ENCODE measurements around the gene ZSCAN5B.
"Not testable (repeated sequence)": the region's sequence is repeated elsewhere in the genome, so short reads cannot be mapped to it uniquely, and the experiment has no call there.

Gene ZSCAN5B

DNA sequence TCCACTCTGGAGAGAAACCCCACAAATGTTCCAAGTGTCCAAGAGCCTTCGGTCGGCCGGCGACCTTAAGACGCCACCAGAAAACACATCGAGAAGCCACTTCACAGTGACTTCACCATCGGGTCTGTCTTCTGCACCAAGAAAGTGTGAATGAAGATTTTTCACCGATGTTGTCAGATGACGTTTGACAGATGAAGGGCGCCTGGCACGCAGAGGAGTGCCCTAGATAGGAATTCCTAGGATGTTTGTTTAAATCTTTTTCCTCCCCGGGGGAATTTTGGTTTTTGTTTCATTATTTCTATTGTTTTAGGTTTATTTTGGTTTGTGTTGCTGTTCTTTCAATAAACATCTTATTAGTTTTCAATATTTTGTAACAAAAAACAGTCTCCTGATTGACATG, 11.5 kb upstream of the ZSCAN5B start:
- H3K4me1 ChIP-seq (ENCODE audit: control insufficient read depth, insufficient read depth, low read length, poor library complexity, severe bottlenecking), result no peaks in the 10 kb centered on the region
- no peak overlapping the region for H3K27ac ChIP-seq (ENCODE audit: low read depth, low read length, severe bottlenecking)
- no peaks in the 10 kb centered on the region for H3K9me3 ChIP-seq (ENCODE audit: control insufficient read depth, low read length)
- no peaks in the 10 kb centered on the region for H3K36me3 ChIP-seq (ENCODE audit: control insufficient read depth, insufficient read depth, low read length)
- 94 to 96% methylated on average over 6 to 11 of the region's 12 CpGs for WGBS, 2 experiments (ENCODE audit: insufficient coverage in 2 of 2)
- no peak overlapping the region for H3K4me3 ChIP-seq (ENCODE audit: extremely low read depth, insufficient read depth, low read length, poor library complexity, severe bottlenecking)

DNA sequence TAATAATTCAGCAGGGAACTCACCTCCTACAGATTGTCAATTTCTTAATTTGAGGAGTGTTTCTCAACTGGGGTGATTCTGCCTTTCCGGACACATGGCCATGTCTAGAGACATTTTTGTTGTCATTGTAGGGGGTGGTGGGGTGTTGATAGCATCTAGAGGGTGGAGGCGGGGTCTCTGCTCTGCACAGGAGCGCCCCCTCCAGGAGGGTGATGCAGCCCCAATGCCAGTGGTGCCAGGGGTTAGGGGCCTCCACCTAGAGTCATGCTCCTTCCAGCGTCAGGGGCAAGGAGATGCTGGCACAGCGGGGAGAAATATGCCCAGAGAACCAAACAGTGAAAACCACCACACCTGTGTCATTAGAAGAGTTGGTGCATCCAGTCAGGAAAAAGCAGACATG, 10.0 kb upstream of the ZSCAN5B start:
- not testable (repeated sequence) for H3K9me3 ChIP-seq (ENCODE audit: control insufficient read depth, low read length); H3K27ac ChIP-seq (ENCODE audit: low read depth, low read length, severe bottlenecking); H3K36me3 ChIP-seq (ENCODE audit: control insufficient read depth, insufficient read depth, low read length); H3K4me3 ChIP-seq (ENCODE audit: extremely low read depth, insufficient read depth, low read length, poor library complexity, severe bottlenecking); H3K4me1 ChIP-seq (ENCODE audit: control insufficient read depth, insufficient read depth, low read length, poor library complexity, severe bottlenecking)
- 91% methylated on average over 2 of the region's 5 CpGs; no CpG with 5 or more reads in 1 of the 2 experiments for WGBS, 2 experiments (ENCODE audit: insufficient coverage in 2 of 2)

DNA sequence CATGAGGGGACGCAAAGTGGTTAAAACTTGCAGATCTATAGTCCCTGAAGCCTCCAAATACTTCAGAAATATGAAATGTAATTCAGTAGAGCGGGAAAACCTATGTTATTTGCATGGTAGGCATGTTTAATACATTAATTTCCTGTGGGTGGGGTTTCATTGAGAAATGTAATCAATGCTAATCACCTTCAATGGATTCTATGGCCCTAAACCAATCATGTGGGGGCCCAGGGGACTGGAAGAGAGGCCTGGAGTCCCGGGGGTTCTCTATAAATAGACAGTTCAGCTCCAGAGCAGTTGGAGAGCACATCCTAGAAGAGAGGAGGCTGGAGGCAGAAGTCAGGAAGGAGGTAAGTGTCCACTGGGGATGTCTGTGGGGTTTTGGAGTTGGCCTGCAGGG, 4.4 kb upstream of the ZSCAN5B start, which contains the start of gene ZSCAN5C:
Gene ZSCAN5C (plus strand): TSS at position 301 of the 400 bp plus-strand sequence. CDS start 3,641 bp downstream, outside the sequence.
- Histone ChIP-seq H3K27ac (ENCODE audit: low read depth, low read length, severe bottlenecking) (no peak within 1 kb of the TSS), H3K9me3 (ENCODE audit: control insufficient read depth, low read length) (no peaks in the 10 kb centered on the region), H3K4me3 (ENCODE audit: extremely low read depth, insufficient read depth, low read length, poor library complexity, severe bottlenecking) (no peak within 1 kb of the TSS), H3K36me3 (ENCODE audit: control insufficient read depth, insufficient read depth, low read length) (no peaks in the 10 kb centered on the region), H3K4me1 (ENCODE audit: control insufficient read depth, insufficient read depth, low read length, poor library complexity, severe bottlenecking) (no peaks in the 10 kb centered on the region)
- 55 to 78% methylated on average over 2 to 3 of the region's 3 CpGs for WGBS, 2 experiments (ENCODE audit: insufficient coverage in 2 of 2)

DNA sequence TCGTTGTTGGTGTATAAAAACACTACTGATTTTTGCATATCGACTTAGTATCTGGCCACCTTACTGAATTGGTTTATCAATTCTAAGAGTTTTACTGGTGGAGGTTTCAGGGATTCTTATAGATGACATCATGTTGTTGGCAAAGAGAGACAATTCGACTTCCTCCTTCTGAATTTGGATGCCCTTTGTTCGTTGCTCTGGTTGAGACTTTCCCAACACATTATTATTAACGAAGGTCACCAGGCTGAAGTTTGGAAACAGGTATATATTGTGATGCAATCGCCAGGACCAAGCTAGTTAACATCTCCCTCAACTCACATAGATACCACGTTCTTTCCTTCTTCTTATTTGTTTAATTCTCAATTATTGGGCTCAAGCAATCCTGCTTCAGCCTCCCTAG, 2.1 kb upstream of the ZSCAN5B start:
- Histone ChIP-seq H3K27ac (ENCODE audit: low read depth, low read length, severe bottlenecking) (no peak overlapping the region), H3K36me3 (ENCODE audit: control insufficient read depth, insufficient read depth, low read length) (no peaks in the 10 kb centered on the region), H3K4me1 (ENCODE audit: control insufficient read depth, insufficient read depth, low read length, poor library complexity, severe bottlenecking) (no peaks in the 10 kb centered on the region), H3K9me3 (ENCODE audit: control insufficient read depth, low read length) (no peaks in the 10 kb centered on the region), H3K4me3 (ENCODE audit: extremely low read depth, insufficient read depth, low read length, poor library complexity, severe bottlenecking) (no peak overlapping the region)
- 54 to 56% methylated on average over 3 to 4 of the region's 7 CpGs for WGBS, 2 experiments (ENCODE audit: insufficient coverage in 2 of 2)

DNA sequence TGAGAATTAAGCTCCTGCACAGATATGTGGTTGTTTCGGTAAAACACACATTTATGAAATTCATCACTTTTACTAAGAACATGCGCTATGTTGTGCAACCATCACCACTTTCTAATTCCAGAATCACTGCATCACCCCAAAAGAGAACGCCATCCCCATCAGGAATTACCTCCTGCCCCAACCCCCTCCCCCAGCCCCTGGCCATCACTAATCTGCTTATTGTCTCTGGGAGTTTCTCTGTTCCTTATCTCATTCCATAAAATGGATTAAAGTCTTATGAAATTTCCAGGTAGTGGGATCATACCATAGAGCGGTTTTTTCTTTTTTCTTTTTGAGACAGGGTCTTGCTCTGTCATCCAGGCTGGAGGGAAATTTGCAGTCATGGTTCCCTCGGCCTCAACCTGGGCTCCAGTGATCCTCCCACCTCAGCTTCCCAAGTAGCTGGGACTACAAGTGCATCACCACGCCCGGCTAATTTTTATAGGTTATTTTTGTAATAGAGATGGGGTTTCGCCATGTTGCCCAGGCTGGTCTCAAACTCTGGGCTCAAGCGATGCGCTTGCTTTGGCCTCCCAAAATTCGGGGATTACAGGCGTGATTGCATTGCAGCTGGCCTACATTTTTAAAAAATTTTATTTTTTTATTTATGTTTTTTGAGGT, 3.5 kb downstream of the ZSCAN5B start:
- 82 to 83% methylated on average over 7 of the region's 12 CpGs for WGBS, 2 experiments (ENCODE audit: insufficient coverage in 2 of 2)

DNA sequence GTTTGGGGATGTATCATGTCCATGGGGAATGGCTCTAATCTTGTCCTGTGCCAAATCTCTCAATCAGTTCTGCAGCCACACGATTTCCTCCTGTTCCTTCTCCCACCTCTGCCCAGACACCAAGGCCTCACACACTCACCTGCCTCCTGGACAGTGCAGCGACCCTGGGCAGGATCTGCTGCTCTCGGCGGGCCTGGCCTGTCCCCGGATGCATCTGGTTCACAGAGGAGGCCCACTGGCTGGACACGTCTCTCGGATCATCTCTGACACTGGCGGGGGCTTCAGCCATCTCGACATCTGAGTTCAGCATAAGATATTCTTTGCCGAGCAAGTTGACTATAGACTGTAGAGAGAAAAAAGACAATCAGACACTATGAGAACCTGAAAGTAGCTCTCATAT, 5.9 kb downstream of the ZSCAN5B start:
- WGBS, 2 experiments (ENCODE audit: insufficient coverage in 2 of 2), result 82 to 95% methylated on average over 9 to 10 of the region's 10 CpGs

More for the DNA sequence above, 3.5 kb downstream of the ZSCAN5B start:
- Histone ChIP-seq H3K36me3 (ENCODE audit: control insufficient read depth, insufficient read depth, low read length) (no peaks in the 10 kb centered on the region), H3K4me3 (ENCODE audit: extremely low read depth, insufficient read depth, low read length, poor library complexity, severe bottlenecking) (no peak overlapping the region), H3K4me1 (ENCODE audit: control insufficient read depth, insufficient read depth, low read length, poor library complexity, severe bottlenecking) (no peaks in the 10 kb centered on the region), H3K27ac (ENCODE audit: low read depth, low read length, severe bottlenecking) (no peak overlapping the region), H3K9me3 (ENCODE audit: control insufficient read depth, low read length) (no peaks in the 10 kb centered on the region)

DNA sequence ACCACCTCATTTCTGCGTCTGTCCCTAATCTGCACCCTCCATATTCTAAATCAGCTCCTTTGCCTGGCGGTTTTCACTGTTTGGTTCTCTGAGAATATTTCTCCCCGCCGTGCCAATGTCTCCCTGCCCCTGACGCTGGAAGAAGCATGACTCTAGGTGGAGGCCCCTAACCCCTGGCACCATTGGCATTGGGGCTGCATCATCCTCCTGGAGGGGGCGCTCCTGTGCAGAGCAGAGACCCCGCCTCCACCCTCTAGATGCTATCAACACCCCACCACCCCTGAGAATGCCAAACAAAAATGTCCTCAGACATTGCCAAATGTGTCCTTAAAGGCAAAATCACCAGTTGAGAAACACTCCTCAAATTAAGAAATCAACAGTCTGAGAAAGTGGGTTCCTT, 6.5 kb downstream of the ZSCAN5B start:
- no peaks in the 10 kb centered on the region for H3K9me3 ChIP-seq (ENCODE audit: control insufficient read depth, low read length)
- no peak overlapping the region for H3K27ac ChIP-seq (ENCODE audit: low read depth, low read length, severe bottlenecking)
- no peaks in the 10 kb centered on the region for H3K36me3 ChIP-seq (ENCODE audit: control insufficient read depth, insufficient read depth, low read length)
- WGBS, 2 experiments (ENCODE audit: insufficient coverage in 2 of 2), result 76 to 90% methylated on average over 4 to 7 of the region's 7 CpGs
- H3K4me1 ChIP-seq (ENCODE audit: control insufficient read depth, insufficient read depth, low read length, poor library complexity, severe bottlenecking), result no peaks in the 10 kb centered on the region
- H3K4me3 ChIP-seq (ENCODE audit: extremely low read depth, insufficient read depth, low read length, poor library complexity, severe bottlenecking), result no peak overlapping the region

More for the DNA sequence above, 5.9 kb downstream of the ZSCAN5B start:
- no peaks in the 10 kb centered on the region for H3K9me3 ChIP-seq (ENCODE audit: control insufficient read depth, low read length)
- H3K27ac ChIP-seq (ENCODE audit: low read depth, low read length, severe bottlenecking), result no peak overlapping the region
- no peak overlapping the region for H3K4me3 ChIP-seq (ENCODE audit: extremely low read depth, insufficient read depth, low read length, poor library complexity, severe bottlenecking)
- H3K36me3 ChIP-seq (ENCODE audit: control insufficient read depth, insufficient read depth, low read length), result no peaks in the 10 kb centered on the region
- no peaks in the 10 kb centered on the region for H3K4me1 ChIP-seq (ENCODE audit: control insufficient read depth, insufficient read depth, low read length, poor library complexity, severe bottlenecking)

DNA sequence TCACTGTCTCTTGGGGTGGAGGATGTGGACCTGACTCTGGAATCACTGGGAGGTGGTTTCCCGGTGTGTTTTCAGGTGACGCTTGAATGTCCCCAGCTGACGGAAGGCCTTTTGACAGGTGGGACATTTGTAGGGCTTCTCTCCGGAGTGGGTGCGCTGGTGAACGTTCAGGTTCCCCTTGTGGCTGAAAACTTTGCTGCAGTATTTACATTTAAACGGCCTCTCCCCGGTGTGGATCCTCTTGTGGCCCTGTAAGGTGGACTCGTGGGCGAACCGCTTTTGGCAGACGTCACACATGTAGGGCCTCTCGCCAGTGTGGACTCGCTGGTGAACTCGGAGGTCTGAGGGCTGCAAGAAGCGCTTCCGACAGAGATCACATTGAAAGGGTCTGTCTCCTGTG, 7.8 kb downstream of the ZSCAN5B start:
- 77 to 83% methylated on average over 15 to 17 of the region's 17 CpGs for WGBS, 2 experiments (ENCODE audit: insufficient coverage in 2 of 2)
- Histone ChIP-seq H3K36me3 (ENCODE audit: control insufficient read depth, insufficient read depth, low read length) (no peaks in the 10 kb centered on the region), H3K4me1 (ENCODE audit: control insufficient read depth, insufficient read depth, low read length, poor library complexity, severe bottlenecking) (no peaks in the 10 kb centered on the region), H3K4me3 (ENCODE audit: extremely low read depth, insufficient read depth, low read length, poor library complexity, severe bottlenecking) (no peak overlapping the region), H3K27ac (ENCODE audit: low read depth, low read length, severe bottlenecking) (no peak overlapping the region), H3K9me3 (ENCODE audit: control insufficient read depth, low read length) (no peaks in the 10 kb centered on the region)

DNA sequence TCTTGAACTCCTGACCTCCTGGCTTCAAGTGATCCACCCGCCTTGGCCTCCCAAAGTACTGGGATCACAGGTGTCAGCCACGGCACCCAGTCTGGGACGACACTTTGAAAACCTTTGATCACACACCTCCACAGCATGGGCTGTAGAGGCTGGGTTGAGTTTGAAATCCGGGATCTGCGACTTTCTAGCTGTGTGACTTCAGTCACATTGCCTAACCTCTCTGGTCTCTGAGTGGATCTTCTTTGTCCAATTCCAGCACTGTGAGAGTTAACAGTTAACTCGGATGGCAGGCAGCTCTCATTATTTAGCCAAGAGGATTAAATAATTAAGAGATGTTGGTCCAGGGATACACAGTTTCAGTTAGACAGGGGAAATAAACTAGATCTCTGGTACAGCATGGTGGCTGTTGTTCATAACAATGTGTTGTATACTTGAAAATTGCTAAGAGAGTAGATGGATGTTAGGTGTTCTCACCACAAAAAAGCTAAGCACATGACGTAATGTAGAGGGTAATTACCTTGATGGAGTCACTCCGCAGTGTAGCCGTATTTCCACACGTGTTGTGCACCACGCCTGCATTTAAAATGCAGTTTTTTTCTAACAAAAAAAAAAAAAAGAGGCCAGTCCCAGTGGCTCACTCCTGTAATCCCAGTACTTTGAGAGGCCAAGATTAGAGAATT, 19.9 kb downstream of the ZSCAN5B start:
- no peaks in the 10 kb centered on the region for H3K4me1 ChIP-seq (ENCODE audit: control insufficient read depth, insufficient read depth, low read length, poor library complexity, severe bottlenecking)
- no peaks in the 10 kb centered on the region for H3K36me3 ChIP-seq (ENCODE audit: control insufficient read depth, insufficient read depth, low read length)
- no peak overlapping the region for H3K27ac ChIP-seq (ENCODE audit: low read depth, low read length, severe bottlenecking)
- no peaks in the 10 kb centered on the region for H3K9me3 ChIP-seq (ENCODE audit: control insufficient read depth, low read length)
- no peak overlapping the region for H3K4me3 ChIP-seq (ENCODE audit: extremely low read depth, insufficient read depth, low read length, poor library complexity, severe bottlenecking)
- WGBS, 2 experiments (ENCODE audit: insufficient coverage in 2 of 2), result 71 to 78% methylated on average over 5 to 11 of the region's 11 CpGs

DNA sequence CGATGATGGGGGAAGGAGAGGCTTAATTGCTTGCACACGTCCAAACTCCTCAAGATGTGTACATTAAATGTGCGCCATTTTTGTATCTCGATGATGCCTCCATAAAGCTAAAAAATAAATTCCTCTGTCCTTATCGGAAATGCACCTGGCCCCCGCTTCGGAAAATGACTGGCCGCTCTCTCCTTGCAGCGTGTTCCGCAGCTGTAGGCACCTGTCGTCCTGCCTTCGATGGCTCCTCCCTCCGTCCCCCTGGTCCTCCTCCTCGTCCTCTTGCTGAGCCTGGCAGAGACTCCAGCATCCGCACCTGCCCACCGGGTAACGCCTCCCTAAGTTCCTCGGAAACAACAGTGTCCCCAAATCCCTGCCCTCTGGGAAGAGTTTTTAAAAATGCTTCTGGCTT, 20.7 kb downstream of the ZSCAN5B start:
- Histone ChIP-seq H3K27ac (ENCODE audit: low read depth, low read length, severe bottlenecking) (no peak overlapping the region), H3K4me3 (ENCODE audit: extremely low read depth, insufficient read depth, low read length, poor library complexity, severe bottlenecking) (no peak overlapping the region), H3K4me1 (ENCODE audit: control insufficient read depth, insufficient read depth, low read length, poor library complexity, severe bottlenecking) (no peaks in the 10 kb centered on the region), H3K36me3 (ENCODE audit: control insufficient read depth, insufficient read depth, low read length) (no peaks in the 10 kb centered on the region), H3K9me3 (ENCODE audit: control insufficient read depth, low read length) (no peaks in the 10 kb centered on the region)
- 90 to 95% methylated on average over 11 to 15 of the region's 18 CpGs for WGBS, 2 experiments (ENCODE audit: insufficient coverage in 2 of 2)

DNA sequence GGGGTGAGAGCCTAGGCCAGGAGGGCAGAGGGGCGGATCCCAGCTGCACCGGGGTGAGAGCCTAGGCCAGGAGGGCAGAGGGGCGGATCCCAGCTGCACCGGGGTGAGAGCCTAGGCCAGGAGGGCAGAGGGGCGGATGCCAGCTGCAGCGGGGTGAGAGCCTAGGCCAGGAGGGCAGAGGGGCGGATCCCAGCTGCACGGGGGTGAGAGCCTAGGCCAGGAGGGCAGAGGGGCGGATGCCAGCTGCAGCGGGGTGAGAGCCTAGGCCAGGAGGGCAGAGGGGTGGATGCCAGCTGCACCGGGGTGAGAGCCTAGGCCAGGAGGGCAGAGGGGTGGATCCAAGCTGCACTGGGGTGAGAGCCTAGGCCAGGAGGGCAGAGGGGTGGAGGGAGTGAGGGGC, 21.3 kb downstream of the ZSCAN5B start:
- not testable (repeated sequence) for H3K36me3 ChIP-seq (ENCODE audit: control insufficient read depth, insufficient read depth, low read length); H3K4me3 ChIP-seq (ENCODE audit: extremely low read depth, insufficient read depth, low read length, poor library complexity, severe bottlenecking); H3K27ac ChIP-seq (ENCODE audit: low read depth, low read length, severe bottlenecking); H3K4me1 ChIP-seq (ENCODE audit: control insufficient read depth, insufficient read depth, low read length, poor library complexity, severe bottlenecking); H3K9me3 ChIP-seq (ENCODE audit: control insufficient read depth, low read length)
- 66 to 86% methylated on average over 4 to 9 of the region's 11 CpGs for WGBS, 2 experiments (ENCODE audit: insufficient coverage in 2 of 2)

Measured in mesodermal cell (in vitro differentiated cells).